ENCODE measurements around the gene RGS14.

Gene RGS14

GRCh38 chr5:177382423-177383029 lies 24.8 kb downstream of the RGS14 start:
- peak; percentile 53 for DNase-seq (ENCODE audit: low spot score)

- DNase-seq (ENCODE audit: low spot score): no peak
Measured at GRCh38 chr5:177383181-177383580, 25.5 kb downstream of the RGS14 start.

GRCh38 chr5:177384134-177384533 lies 26.4 kb downstream of the RGS14 start, which contains the start of gene SLC34A1:
SLC34A1 (plus strand) TSS chr5:177384434; CDS start chr5:177385742, 1,308 bp downstream.
- no peak for DNase-seq (ENCODE audit: low spot score)

- DNase-seq (ENCODE audit: low spot score): no peak
Measured at GRCh38 chr5:177385720-177386119, 28.0 kb downstream of the RGS14 start.

GRCh38 chr5:177386542-177386941 lies 28.8 kb downstream of the RGS14 start:
- no peak for DNase-seq (ENCODE audit: low spot score)

GRCh38 chr5:177387405-177387804 lies 29.7 kb downstream of the RGS14 start:
- DNase-seq (ENCODE audit: low spot score): no peak

- no peak for DNase-seq (ENCODE audit: low spot score)
Measured at GRCh38 chr5:177388521-177389052, 30.9 kb downstream of the RGS14 start.

- DNase-seq (ENCODE audit: low spot score): peak; percentile 79
Measured at GRCh38 chr5:177389241-177390169, 31.8 kb downstream of the RGS14 start.

- DNase-seq (ENCODE audit: low spot score): peak; percentile 91
Measured at GRCh38 chr5:177390363-177391300, 32.9 kb downstream of the RGS14 start.

GRCh38 chr5:177392765-177393164 lies 35.0 kb downstream of the RGS14 start:
- no peak for DNase-seq (ENCODE audit: low spot score)

- DNase-seq (ENCODE audit: low spot score): no peak
Measured at GRCh38 chr5:177393206-177393765, 35.6 kb downstream of the RGS14 start.

- DNase-seq (ENCODE audit: low spot score): no peak
Measured at GRCh38 chr5:177393990-177394389, 36.3 kb downstream of the RGS14 start.

- DNase-seq (ENCODE audit: low spot score): no peak
Measured at GRCh38 chr5:177396078-177396477, 38.4 kb downstream of the RGS14 start.

- no peak for DNase-seq (ENCODE audit: low spot score)
Measured at GRCh38 chr5:177396807-177397206, 39.1 kb downstream of the RGS14 start.

GRCh38 chr5:177397875-177398390 lies 40.2 kb downstream of the RGS14 start:
- no peak for DNase-seq (ENCODE audit: low spot score)

- DNase-seq (ENCODE audit: low spot score): peak; percentile 55
Measured at GRCh38 chr5:177399997-177400868, 42.5 kb downstream of the RGS14 start, which contains the start of gene PFN3. PFN3 (minus strand) TSS chr5:177400661; CDS start chr5:177400576, 85 bp downstream.

- peak; percentile 54 for DNase-seq (ENCODE audit: low spot score)
Measured at GRCh38 chr5:177402271-177403043, 44.7 kb downstream of the RGS14 start.

GRCh38 chr5:177403102-177403791 lies 45.5 kb downstream of the RGS14 start:
- no peak for DNase-seq (ENCODE audit: low spot score)

Data from AG20443 (cell line).